HCT116 (cell line): ENCODE data around the gene HVCN1. TPM values are rescaled to one million over a fixed set of nuclear protein-coding genes. Genes with fewer than 3 reads are reported as not detected.

Experiments used
- ATAC-seq: fragments of 200-7000 bp; cut with Tn5 transposase; 2 replicates; pipeline ENCODE4 v1.9.1; 2020; ENCODE audit warnings: mild to moderate bottlenecking, moderate library complexity
- BruUV-seq: library from RNA; stranded (reverse); fragments of 400-500 nt; replicated peaks from 2 replicates; lab custom pipeline; 2021; lab: Mats Ljungman, UMichigan
- CTCF ChIA-PET: fragments of 300-600 bp; sonication (Branson Sonifier 250); formaldehyde crosslinking; loops from one replicate; lab custom pipeline; 2021; ENCODE audit warnings: antibody characterized with exemption; lab: Charles Lee
- POLR2A ChIA-PET: fragments of 300-600, 350-600 bp; sonication (Branson Sonifier 250); formaldehyde crosslinking; loops from one replicate; lab custom pipeline; 2021; ENCODE audit warnings: antibody characterized with exemption; lab: Charles Lee
- RAD21 ChIA-PET, 2 experiments: fragments of 300-600 bp; sonication (Branson Sonifier 250); formaldehyde crosslinking; loops; one replicate each; lab custom pipeline; 2023; ENCODE audit warnings: low total read pairs in 2 of 2; ENCODE audit not compliant: uncharacterized antibody in 2 of 2, unreplicated experiment in 2 of 2, low non-redundant PET in 1 of 2; lab: Charles Lee
- DNase-seq: peaks from one replicate; pipeline ENCODE4 v3.0.0-alpha.2; 2010; ENCODE audit warnings: low read depth, low spot score
- H2AFZ ChIP-seq: fragments of 200-600 bp; shearing (Covaris generic), sonication (generic); 2 replicates; pipeline ENCODE4 v1.6.1; 2017; ENCODE audit warnings: low read depth, mixed run types, mixed read lengths, antibody characterized with exemption, low read length; ENCODE audit not compliant: poor library complexity, severe bottlenecking
- H3K27ac ChIP-seq: 2 replicates; pipeline ENCODE4 v1.5.1; 2012; ENCODE audit warnings: low read depth, low read length
- H3K27me3 ChIP-seq: fragments of 200-600 bp; sonication (generic); 2 replicates; pipeline ENCODE4 v1.6.1; 2016; ENCODE audit warnings: mixed run types, low read length, mixed read lengths; ENCODE audit not compliant: insufficient read depth
- H3K36me3 ChIP-seq, 2 experiments: fragments of 200-500 bp in 1 of 2; fragments of 200-600 bp in 1 of 2; sonication (Bioruptor generic) in 1 of 2; sonication (generic) in 1 of 2; 2 replicates each; pipeline versions ENCODE4 v1.5.1 to v1.6.1; 2014 to 2016; ENCODE audit warnings: low read length in 2 of 2, inconsistent platforms in 1 of 2, mixed read lengths in 1 of 2, mixed run types in 1 of 2; ENCODE audit not compliant: insufficient read depth in 2 of 2, control insufficient read depth in 1 of 2
- H3K4me1 ChIP-seq, 2 experiments: fragments of 200-600 bp in 1 of 2; sonication (generic) in 1 of 2; 2 replicates each; pipeline versions ENCODE4 v1.5.1 to v1.6.1; 2012 to 2017; ENCODE audit warnings: low read length in 2 of 2, inconsistent platforms in 1 of 2, mild to moderate bottlenecking in 1 of 2, mixed read lengths in 1 of 2, mixed run types in 1 of 2, moderate library complexity in 1 of 2; ENCODE audit not compliant: insufficient read depth in 2 of 2, control insufficient read depth in 1 of 2
- H3K4me2 ChIP-seq: fragments of 200-600 bp; sonication (generic); 2 replicates; pipeline ENCODE4 v1.6.1; 2017; ENCODE audit warnings: mixed run types, low read length, mixed read lengths
- H3K4me3 ChIP-seq, 2 experiments: fragments of 200-600 bp in 1 of 2; sonication (generic) in 1 of 2; replicated peaks in 1 of 2; 2 replicates each; pipeline ENCODE4 v1.5.1; 2011 to 2016; ENCODE audit warnings: low read length in 2 of 2, control low read depth in 1 of 2, low read depth in 1 of 2, mild to moderate bottlenecking in 1 of 2, mixed read lengths in 1 of 2, mixed run types in 1 of 2
- H3K79me2 ChIP-seq: fragments of 200-600 bp; sonication (generic); 2 replicates; pipeline ENCODE4 v1.6.1; 2017; ENCODE audit warnings: mild to moderate bottlenecking, mixed run types, low read length, moderate library complexity, mixed read lengths; ENCODE audit not compliant: insufficient read depth
- H3K9ac ChIP-seq: fragments of 200-600 bp; sonication (generic); 2 replicates; pipeline ENCODE4 v1.6.1; 2016; ENCODE audit warnings: low read length, mixed read lengths
- H3K9me2 ChIP-seq: fragments of 200-600 bp; sonication (generic), shearing (Covaris generic); 2 replicates; pipeline ENCODE4 v1.6.1; 2017; ENCODE audit warnings: mixed run types, mild to moderate bottlenecking, moderate library complexity; ENCODE audit not compliant: insufficient read depth
- H3K9me3 ChIP-seq, 2 experiments: fragments of 200-500 bp in 1 of 2; fragments of 200-600 bp in 1 of 2; sonication (Bioruptor generic) in 1 of 2; sonication (generic) in 1 of 2; 2 replicates each; pipeline ENCODE4 v1.6.1; 2014 to 2017; ENCODE audit warnings: low read length in 2 of 2, mixed read lengths in 2 of 2, inconsistent platforms in 1 of 2, low read depth in 1 of 2, mild to moderate bottlenecking in 1 of 2, mixed run types in 1 of 2, moderate library complexity in 1 of 2; ENCODE audit not compliant: control insufficient read depth in 1 of 2, insufficient read depth in 1 of 2
- H4K20me1 ChIP-seq: fragments of 200-600 bp; sonication (generic), shearing (Covaris generic); 2 replicates; pipeline ENCODE4 v1.6.1; 2017; ENCODE audit warnings: mixed run types, mild to moderate bottlenecking, moderate library complexity; ENCODE audit not compliant: insufficient read depth
- CTCF ChIP-seq, 3 experiments: fragments of 200-600 bp in 1 of 3; sonication (generic) in 1 of 3; IDR thresholded peaks in 2 of 3; conservative IDR thresholded peaks in 1 of 3; 2 replicates each; pipeline ENCODE4 v1.5.1; 2012 to 2017; ENCODE audit warnings: low read depth in 2 of 3, low read length in 2 of 3, antibody characterized with exemption in 1 of 3, borderline replicate concordance in 1 of 3, control low read depth in 1 of 3, mild to moderate bottlenecking in 1 of 3, mixed read lengths in 1 of 3, mixed run types in 1 of 3, moderate library complexity in 1 of 3; ENCODE audit not compliant: insufficient read depth in 1 of 3
- JUND ChIP-seq: IDR thresholded peaks from 2 replicates; pipeline ENCODE4 v1.6.1; 2012
- POLR2AphosphoS5 ChIP-seq: IDR thresholded peaks from 2 replicates; pipeline ENCODE4 v1.6.1; 2011; ENCODE audit warnings: mild to moderate bottlenecking, low read depth, low read length, moderate library complexity
- REST ChIP-seq: IDR thresholded peaks from 2 replicates; pipeline ENCODE4 v1.6.1; 2012; ENCODE audit warnings: low read depth
- SRF ChIP-seq: IDR thresholded peaks from 2 replicates; pipeline ENCODE4 v1.6.1; 2012; ENCODE audit warnings: low read depth
- intact Hi-C: fragments of 100-400 bp; cut with micrococcal nuclease; formaldehyde crosslinking; loops from 2 replicates; pipeline ENCODE4 v1.10.0; 2022
- total RNA-seq: library from RNA; stranded (reverse); gene quantifications from one replicate; pipeline ENCODE4 v1.2.1, GENCODE V29; 2021; ENCODE audit not compliant: unreplicated experiment

HVCN1 gene
- total RNA-seq, 1 experiment from 2014 or later, result 0.15 TPM

DNA sequence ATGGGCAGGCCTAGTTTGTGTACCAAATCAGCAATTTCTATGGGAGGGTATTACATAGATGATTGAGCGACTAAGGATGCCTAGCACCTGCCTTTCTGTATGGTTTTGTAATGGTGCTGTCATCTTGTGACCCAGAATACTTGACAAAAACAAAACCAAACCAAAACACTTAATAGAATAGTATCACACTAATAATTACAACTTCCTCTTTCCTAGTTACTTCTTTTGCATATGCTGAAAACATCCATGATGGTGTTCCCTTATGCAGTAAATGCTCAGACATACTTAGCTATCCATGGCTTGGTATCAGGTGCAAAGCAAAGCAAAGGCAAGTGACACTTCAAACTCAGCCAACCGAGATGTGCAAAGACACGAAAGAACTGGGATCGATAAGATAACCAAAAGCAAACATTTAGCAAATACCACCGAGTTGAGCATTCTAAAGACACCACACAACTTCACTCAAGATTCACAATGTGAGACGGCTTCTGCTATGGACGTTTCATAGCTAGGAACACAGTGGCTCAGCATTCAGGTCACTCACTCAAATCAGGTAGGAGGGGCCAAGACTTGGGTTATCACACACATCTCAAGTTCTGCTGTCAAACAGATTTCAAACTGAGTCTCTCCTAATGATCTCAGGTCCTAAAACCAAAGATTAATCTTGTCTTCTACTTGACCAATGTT, 29.4 kb upstream of the HVCN1 start:
- peaks cover 25% of the 10 kb centered on the region; the same call in 1 of the 2 replicates for H4K20me1 ChIP-seq
- no peak for ATAC-seq
- H2AFZ ChIP-seq, result no peak overlapping the region
- H3K9me3 ChIP-seq, result no peaks in the 10 kb centered on the region
- no TSS peak for BruUV-seq
- H3K9ac ChIP-seq, result no peak overlapping the region
- peaks cover 45 to 53% of the 10 kb centered on the region in 2 experiments for H3K36me3 ChIP-seq
- H3K9me2 ChIP-seq, result no peaks in the 10 kb centered on the region
- ChIA-PET POLR2A (no interaction called here), CTCF (no interaction called here), RAD21 (no interaction called here)
- no peaks in the 10 kb centered on the region for H3K27me3 ChIP-seq
- H3K4me2 ChIP-seq, result no peak overlapping the region
- H3K4me3 ChIP-seq, result no peak overlapping the region
- DNase-seq, result no peak
- peaks cover 28% of the 10 kb centered on the region for H3K79me2 ChIP-seq
- H3K27ac ChIP-seq, result no peak overlapping the region
- intact Hi-C loops, result no loop called here
- TF ChIP-seq CTCF (IDR thresholded peaks at IDR 0.05 in 2 of 3, conservative IDR thresholded peaks at IDR 0.05 in 1 of 3; ENCODE audit: borderline replicate concordance in 1 of 3, insufficient read depth in 1 of 3, low read depth in 2 of 3, low read length in 2 of 3) (no peak), JUND (no peak), POLR2AphosphoS5 (0 out of 2 replicates have a peak, but pooled peaks have one; percentile 18), REST (no peak), SRF (no peak)
- no peaks in the 10 kb centered on the region for H3K4me1 ChIP-seq
